A673 (cell line): Measurements from ENCODE around the gene CYFIP2. TPM values are rescaled to one million over a fixed set of nuclear protein-coding genes. Genes with fewer than 3 reads are reported as not detected.

Experiments used
- BruUV-seq: library from RNA; stranded (reverse); fragments of 400-500 nt; replicated peaks from 2 replicates; lab custom pipeline; 2021; lab: Mats Ljungman, UMichigan
- CTCF ChIA-PET: fragments of 300-600 bp; sonication (Branson Sonifier 250); formaldehyde crosslinking; loops from one replicate; lab custom pipeline; 2022; ENCODE audit warnings: antibody characterized with exemption; lab: Charles Lee
- POLR2A ChIA-PET: fragments of 300-600 bp; sonication (Branson Sonifier 250); formaldehyde crosslinking; loops from one replicate; lab custom pipeline; 2022; ENCODE audit warnings: antibody characterized with exemption; ENCODE audit not compliant: low non-redundant PET; lab: Charles Lee
- DNase-seq: peaks from one replicate; pipeline ENCODE4 v3.0.0-alpha.2; 2015; ENCODE audit warnings: low spot score
- H3K27ac ChIP-seq: fragments of 200-600 bp; sonication (generic); 2 replicates; pipeline ENCODE4 v1.5.1; 2016; ENCODE audit warnings: mixed run types, low read depth, mild to moderate bottlenecking, mixed read lengths, antibody characterized with exemption, low read length; ENCODE audit not compliant: poor library complexity, severe bottlenecking
- H3K27me3 ChIP-seq: fragments of 200-600 bp; sonication (generic); replicated peaks from 2 replicates; pipeline ENCODE4 v1.6.1; 2017; ENCODE audit warnings: mixed run types, low read depth, mild to moderate bottlenecking, mixed read lengths, antibody characterized with exemption, low read length; ENCODE audit not compliant: insufficient read depth, poor library complexity
- H3K36me3 ChIP-seq: fragments of 200-600 bp; sonication (generic); 2 replicates; pipeline ENCODE4 v1.6.1; 2016; ENCODE audit warnings: mixed run types, mild to moderate bottlenecking, mixed read lengths, antibody characterized with exemption, low read length; ENCODE audit not compliant: insufficient read depth, poor library complexity, severe bottlenecking
- H3K4me1 ChIP-seq: fragments of 200-600 bp; sonication (generic); 2 replicates; pipeline ENCODE4 v1.6.1; 2017; ENCODE audit warnings: mixed run types, mild to moderate bottlenecking, mixed read lengths, antibody characterized with exemption, low read length; ENCODE audit not compliant: insufficient read depth, poor library complexity, severe bottlenecking
- H3K4me3 ChIP-seq: fragments of 200-600 bp; sonication (generic); 2 replicates; pipeline ENCODE4 v1.5.1; 2016; ENCODE audit warnings: low read depth, mixed run types, mild to moderate bottlenecking, mixed read lengths, low read length; ENCODE audit not compliant: poor library complexity, severe bottlenecking
- H3K9me3 ChIP-seq: fragments of 200-600 bp; sonication (generic); 2 replicates; pipeline ENCODE4 v1.6.1; 2016; ENCODE audit warnings: mixed run types, low read depth, mild to moderate bottlenecking, mixed read lengths, antibody characterized with exemption, low read length; ENCODE audit not compliant: poor library complexity, severe bottlenecking
- EZH2 ChIP-seq: fragments of 200-600 bp; sonication (generic); IDR thresholded peaks from 2 replicates; pipeline ENCODE4 v1.6.1; 2017; ENCODE audit warnings: borderline replicate concordance, low read depth, mild to moderate bottlenecking, mixed read lengths, antibody characterized with exemption, low read length; ENCODE audit not compliant: poor library complexity, severe bottlenecking
- intact Hi-C: fragments of 100-400 bp; cut with micrococcal nuclease; formaldehyde crosslinking; loops from one replicate; pipeline ENCODE4 v1.10.0; 2022; ENCODE audit not compliant: unreplicated experiment
- total RNA-seq: library from RNA; stranded (reverse); gene quantifications from 2 replicates; pipeline ENCODE4 v1.2.3, GENCODE V29; 2021
- TF ChIP-seq, protein P1 (sequence below): fragments of 300-800, 200-600 bp; sonication (generic); conservative IDR thresholded peaks from 2 replicates; pipeline ENCODE4 v1.5.1; 2017; ENCODE audit warnings: low read depth, mild to moderate bottlenecking, antibody characterized with exemption, low read length, moderate library complexity, mixed read lengths

Gene CYFIP2
- total RNA-seq, 1 experiment from 2014 or later: 17.2 TPM

DNA sequence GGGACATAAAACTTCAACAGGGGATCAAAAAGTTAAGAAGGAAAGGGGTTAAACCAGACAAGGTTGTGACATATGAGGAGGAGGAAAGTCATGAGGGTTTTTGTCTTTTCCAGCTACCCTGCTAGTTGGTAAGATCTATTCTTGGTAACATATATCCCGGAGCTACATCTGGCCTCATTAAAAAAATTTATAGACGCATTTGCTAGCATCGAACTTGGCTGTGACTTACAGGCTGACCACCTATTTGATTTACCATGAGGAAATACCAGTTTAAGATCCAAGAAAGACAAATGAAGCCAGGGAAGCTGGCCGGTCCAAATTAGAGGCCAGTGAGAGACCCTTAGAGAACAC is 106.5 kb downstream of the CYFIP2 start:
- DNase-seq: no peak
- POLR2A ChIA-PET: no interaction called here
- intact Hi-C loops: no loop called here

GRCh38 chr5:157378509-157378908 is 112.6 kb downstream of the CYFIP2 start:
- TF ChIP-seq, protein P1, sequence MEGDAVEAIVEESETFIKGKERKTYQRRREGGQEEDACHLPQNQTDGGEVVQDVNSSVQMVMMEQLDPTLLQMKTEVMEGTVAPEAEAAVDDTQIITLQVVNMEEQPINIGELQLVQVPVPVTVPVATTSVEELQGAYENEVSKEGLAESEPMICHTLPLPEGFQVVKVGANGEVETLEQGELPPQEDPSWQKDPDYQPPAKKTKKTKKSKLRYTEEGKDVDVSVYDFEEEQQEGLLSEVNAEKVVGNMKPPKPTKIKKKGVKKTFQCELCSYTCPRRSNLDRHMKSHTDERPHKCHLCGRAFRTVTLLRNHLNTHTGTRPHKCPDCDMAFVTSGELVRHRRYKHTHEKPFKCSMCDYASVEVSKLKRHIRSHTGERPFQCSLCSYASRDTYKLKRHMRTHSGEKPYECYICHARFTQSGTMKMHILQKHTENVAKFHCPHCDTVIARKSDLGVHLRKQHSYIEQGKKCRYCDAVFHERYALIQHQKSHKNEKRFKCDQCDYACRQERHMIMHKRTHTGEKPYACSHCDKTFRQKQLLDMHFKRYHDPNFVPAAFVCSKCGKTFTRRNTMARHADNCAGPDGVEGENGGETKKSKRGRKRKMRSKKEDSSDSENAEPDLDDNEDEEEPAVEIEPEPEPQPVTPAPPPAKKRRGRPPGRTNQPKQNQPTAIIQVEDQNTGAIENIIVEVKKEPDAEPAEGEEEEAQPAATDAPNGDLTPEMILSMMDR: no peak
- no peak for TF ChIP-seq EZH2
- H3K4me3 ChIP-seq: no peak overlapping the region
- no peaks in the 10 kb centered on the region for H3K27me3 ChIP-seq
- ChIA-PET CTCF (no interaction called here), POLR2A (no interaction called here)
- no TSS peak for BruUV-seq
- no peaks in the 10 kb centered on the region for H3K4me1 ChIP-seq
- no peak for DNase-seq
- H3K36me3 ChIP-seq: no peaks in the 10 kb centered on the region
- H3K27ac ChIP-seq: no peak overlapping the region
- intact Hi-C loops: no loop called here
- H3K9me3 ChIP-seq: no peaks in the 10 kb centered on the region

More for the DNA sequence above, 106.5 kb downstream of the CYFIP2 start:
- TF ChIP-seq, protein P1: no peak
- no peak for TF ChIP-seq EZH2
- Histone ChIP-seq H3K27me3 (no peaks in the 10 kb centered on the region), H3K36me3 (no peaks in the 10 kb centered on the region), H3K9me3 (no peaks in the 10 kb centered on the region), H3K4me3 (no peak overlapping the region), H3K27ac (no peak overlapping the region), H3K4me1 (peaks cover 10% of the 10 kb centered on the region)
- BruUV-seq: no TSS peak
- CTCF ChIA-PET: no interaction called here

DNA sequence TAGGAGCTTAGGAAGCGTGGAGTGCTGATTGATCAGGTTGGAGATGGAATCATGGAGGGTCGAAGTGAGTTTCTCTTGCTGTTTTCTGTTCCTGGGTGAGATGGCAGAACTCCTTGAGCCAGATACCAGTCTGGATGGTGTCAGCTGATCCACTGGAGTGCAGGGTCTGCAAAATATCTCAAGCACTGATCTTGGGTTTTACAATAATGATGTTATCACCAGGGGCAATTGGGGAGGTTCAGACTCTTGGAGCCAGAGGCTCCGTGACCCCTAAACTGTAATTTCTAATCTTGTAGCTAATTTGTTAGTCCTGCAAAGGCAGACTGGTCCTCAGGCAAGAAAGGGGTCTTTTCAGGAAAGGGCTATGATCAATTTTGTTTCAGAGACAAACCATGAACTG is 114.1 kb downstream of the CYFIP2 start:
- Histone ChIP-seq H3K27me3 (no peaks in the 10 kb centered on the region), H3K27ac (no peak overlapping the region), H3K36me3 (no peaks in the 10 kb centered on the region), H3K4me3 (no peak overlapping the region), H3K4me1 (peaks cover 5% of the 10 kb centered on the region), H3K9me3 (no peaks in the 10 kb centered on the region)
- CTCF ChIA-PET: no interaction called here
- TF ChIP-seq EZH2: no peak
- TF ChIP-seq, protein P1: no peak
- BruUV-seq: no TSS peak
- intact Hi-C loops: no loop called here
- DNase-seq: no peak
- POLR2A ChIA-PET: no interaction called here
